K562 (cell line): ENCODE data around the gene MLX. TPM values are rescaled to one million over a fixed set of nuclear protein-coding genes. Genes with fewer than 3 reads are reported as not detected.

Source experiments
- CHD2 ChIP-seq: IDR thresholded peaks from 2 replicates; pipeline ENCODE4 v1.6.1; 2011; ENCODE audit warnings: low read depth, low read length
- CREB3L1 ChIP-seq: fragments of 450-650 bp; IDR thresholded peaks from 2 replicates; pipeline ENCODE4 v1.6.1; 2014; ENCODE audit warnings: low read depth, mild to moderate bottlenecking, moderate library complexity, borderline replicate concordance
- CUX1 ChIP-seq: fragments of 200-800 bp; sonication (Bioruptor generic); IDR thresholded peaks from 2 replicates; pipeline ENCODE4 v1.6.1; 2016; ENCODE audit warnings: missing genetic modification characterization, missing compliant biosample characterization
- HMG20B ChIP-seq: fragments of 250-450 bp; sonication (Bioruptor Pico); IDR thresholded peaks from 2 replicates; pipeline ENCODE4 v1.5.0; 2021; ENCODE audit warnings: mild to moderate bottlenecking
- NCOA6 ChIP-seq: fragments of 450-650 bp; IDR thresholded peaks from 2 replicates; pipeline ENCODE4 v1.6.1; 2017; ENCODE audit warnings: mild to moderate bottlenecking
- SMAD3 ChIP-seq: fragments of 450-650 bp; formaldehyde crosslinking; conservative IDR thresholded peaks from 2 replicates; pipeline ENCODE4 v1.4.0; 2020; ENCODE audit warnings: mild to moderate bottlenecking
- STAT6 ChIP-seq: sonication (generic); formaldehyde crosslinking; IDR thresholded peaks from 2 replicates; pipeline ENCODE4 v1.8.1; 2023; ENCODE audit warnings: mild to moderate bottlenecking, missing genetic modification reagents
- TFE3 ChIP-seq: fragments of 450-650 bp; formaldehyde crosslinking; IDR thresholded peaks from 2 replicates; pipeline ENCODE4 v1.4.0; 2020; ENCODE audit warnings: mild to moderate bottlenecking, mixed read lengths
- ZBTB2 ChIP-seq: fragments of 450-650 bp; IDR thresholded peaks from 2 replicates; pipeline ENCODE4 v1.6.1; 2016; ENCODE audit warnings: antibody characterized with exemption
- ZNF347 ChIP-seq: fragments of 450-650 bp; formaldehyde crosslinking; IDR thresholded peaks from 2 replicates; pipeline ENCODE4 v1.4.0; 2020; ENCODE audit warnings: low read depth, mild to moderate bottlenecking, moderate library complexity
- polyA plus RNA-seq, 8 experiments: library from polyadenylated mRNA; depleted of rRNA in 4 of 8; stranded (reverse) in 5 of 8; unstranded in 3 of 8; fragments of >200 nt; fragmentation: Nextera tagmentation in 2 of 8; fragmentation: Illumina TruSeq in 1 of 8; extraction: Ambion mirVana in 2 of 8; extraction: Trizol in 1 of 8; gene quantifications; 2 replicates each; pipeline versions ENCODE4 v1.2.1 to v1.2.3, GENCODE V29; 2011 to 2014; ENCODE audit warnings: inconsistent platforms in 1 of 8, missing spikeins in 1 of 8
- total RNA-seq, 7 experiments: library from RNA; depleted of rRNA in 6 of 7; stranded (reverse); fragments of >200 nt in 6 of 7; fragmentation: Illumina TruSeq in 2 of 7; extraction: Trizol in 2 of 7; gene quantifications; 2 replicates each; pipeline versions ENCODE4 v1.2.1 to v1.2.3, GENCODE V29; 2011 to 2021; ENCODE audit warnings: low replicate concordance in 1 of 7
- TF ChIP-seq, protein P1 (sequence below), 2 experiments: fragments of 450-650 bp in 1 of 2; sonication (generic) in 1 of 2; formaldehyde crosslinking in 1 of 2; IDR thresholded peaks in 1 of 2; conservative IDR thresholded peaks in 1 of 2; 2 replicates each; pipeline versions ENCODE4 v1.6.1 to v1.8.1; 2016 to 2023; ENCODE audit warnings: mild to moderate bottlenecking in 2 of 2, moderate library complexity in 2 of 2, inconsistent platforms in 1 of 2, missing genetic modification reagents in 1 of 2
- TF ChIP-seq, protein P2 (sequence below): sonication (generic); formaldehyde crosslinking; IDR thresholded peaks from 2 replicates; pipeline ENCODE4 v1.8.0; 2022; ENCODE audit warnings: missing genetic modification reagents, mild to moderate bottlenecking, borderline replicate concordance

MLX gene
- total and polyA plus RNA-seq, 9 of the 15 experiments (the other 6 are each of a cell fraction or from before 2014, with no cell fraction given): 42.9 to 100 (median 58.9) TPM

GRCh38 chr17:42517516-42517915 lies 49.4 kb upstream of the MLX start (continued):
- TF ChIP-seq CREB3L1 (no peak), SMAD3 (CRISPR knock-in tag) (no peak), HMG20B (CRISPR knock-in tag) (no peak), TFE3 (no peak), ZBTB2 (peak; percentile 48; the same call in 1 of the 2 replicates), NCOA6 (no peak), CHD2 (peak; percentile 36; the same call in 1 of the 2 replicates), ZNF347 (no peak), CUX1 (CRISPR knock-in tag) (no peak), STAT6 (CRISPR knock-in tag) (no peak; the same call in 1 of the 2 replicates)
- TF ChIP-seq, protein P1, sequence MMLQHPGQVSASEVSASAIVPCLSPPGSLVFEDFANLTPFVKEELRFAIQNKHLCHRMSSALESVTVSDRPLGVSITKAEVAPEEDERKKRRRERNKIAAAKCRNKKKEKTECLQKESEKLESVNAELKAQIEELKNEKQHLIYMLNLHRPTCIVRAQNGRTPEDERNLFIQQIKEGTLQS (IDR thresholded peaks at IDR 0.05): no peak
- TF ChIP-seq, protein P1 (CRISPR knock-in tag; conservative IDR thresholded peaks at IDR 0.05): no peak; the same call in 1 of the 2 replicates
- TF ChIP-seq, protein P2, sequence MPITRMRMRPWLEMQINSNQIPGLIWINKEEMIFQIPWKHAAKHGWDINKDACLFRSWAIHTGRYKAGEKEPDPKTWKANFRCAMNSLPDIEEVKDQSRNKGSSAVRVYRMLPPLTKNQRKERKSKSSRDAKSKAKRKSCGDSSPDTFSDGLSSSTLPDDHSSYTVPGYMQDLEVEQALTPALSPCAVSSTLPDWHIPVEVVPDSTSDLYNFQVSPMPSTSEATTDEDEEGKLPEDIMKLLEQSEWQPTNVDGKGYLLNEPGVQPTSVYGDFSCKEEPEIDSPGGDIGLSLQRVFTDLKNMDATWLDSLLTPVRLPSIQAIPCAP (CRISPR knock-in tag): no peak
